Measurements from ENCODE around the gene LIPC. TPM values are rescaled to one million over a fixed set of nuclear protein-coding genes. Genes with fewer than 3 reads are reported as not detected.
A peak's percentile ranks its signal among the peaks of the same experiment; 100 is the strongest.

LIPC gene
- total RNA-seq, 1 experiment from 2014 or later = 0.55 TPM

DNA sequence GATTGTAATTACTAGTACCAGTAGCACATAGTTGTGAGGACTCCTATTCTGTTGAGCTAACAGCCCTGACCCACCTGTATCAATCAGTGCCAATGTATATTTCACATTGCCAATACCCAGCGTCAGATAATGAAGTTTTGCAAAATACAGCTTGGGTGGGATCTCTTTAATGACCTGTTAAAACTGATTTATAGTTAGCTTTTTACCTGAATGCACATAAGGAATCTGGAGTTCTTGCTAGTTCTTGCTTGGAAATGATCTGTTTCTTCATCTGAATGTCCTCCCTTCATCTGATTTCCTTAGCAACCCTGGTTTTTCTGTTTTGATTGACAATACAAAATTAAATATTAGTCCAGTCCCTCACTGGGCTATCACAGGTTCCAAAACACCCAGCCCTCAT is 62.8 kb downstream of the LIPC start:
- no peak for DNase-seq (ENCODE audit: low spot score)

- DNase-seq (ENCODE audit: low spot score) = no peak
These were observed 64.2 kb downstream of the LIPC start for GRCh38 chr15:58495891-58496408.

GRCh38 chr15:58497046-58497785 is 65.4 kb downstream of the LIPC start:
- no peak for DNase-seq (ENCODE audit: low spot score)

- peak; percentile 4 for DNase-seq (ENCODE audit: low spot score)
These were observed 67.2 kb downstream of the LIPC start for GRCh38 chr15:58498821-58499580.

DNA sequence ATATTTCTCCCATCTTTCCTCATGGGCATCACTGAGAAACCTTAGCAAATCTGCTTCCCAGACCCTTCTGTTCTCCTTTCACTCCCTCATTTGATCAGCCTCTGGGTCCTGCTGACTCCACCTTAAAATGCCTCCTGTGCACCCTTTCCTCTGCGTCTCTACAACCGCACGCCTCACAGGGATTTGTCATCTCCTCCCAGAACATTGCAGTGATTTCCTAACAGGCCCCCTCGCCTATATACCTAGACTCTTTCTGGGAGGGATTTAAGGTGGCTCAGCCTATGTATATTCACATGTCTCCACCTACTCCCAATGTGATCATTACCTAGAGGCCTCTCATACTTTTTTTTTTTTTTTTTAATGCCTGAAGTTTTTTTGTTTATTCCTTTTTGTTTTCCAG is 69.2 kb downstream of the LIPC start:
- no peak for DNase-seq (ENCODE audit: low spot score)

- DNase-seq (ENCODE audit: low spot score) = no peak
These were observed 69.9 kb downstream of the LIPC start for GRCh38 chr15:58501636-58502188.

- no peak for DNase-seq (ENCODE audit: low spot score)
These were observed 71.6 kb downstream of the LIPC start for GRCh38 chr15:58503139-58504027.

DNA sequence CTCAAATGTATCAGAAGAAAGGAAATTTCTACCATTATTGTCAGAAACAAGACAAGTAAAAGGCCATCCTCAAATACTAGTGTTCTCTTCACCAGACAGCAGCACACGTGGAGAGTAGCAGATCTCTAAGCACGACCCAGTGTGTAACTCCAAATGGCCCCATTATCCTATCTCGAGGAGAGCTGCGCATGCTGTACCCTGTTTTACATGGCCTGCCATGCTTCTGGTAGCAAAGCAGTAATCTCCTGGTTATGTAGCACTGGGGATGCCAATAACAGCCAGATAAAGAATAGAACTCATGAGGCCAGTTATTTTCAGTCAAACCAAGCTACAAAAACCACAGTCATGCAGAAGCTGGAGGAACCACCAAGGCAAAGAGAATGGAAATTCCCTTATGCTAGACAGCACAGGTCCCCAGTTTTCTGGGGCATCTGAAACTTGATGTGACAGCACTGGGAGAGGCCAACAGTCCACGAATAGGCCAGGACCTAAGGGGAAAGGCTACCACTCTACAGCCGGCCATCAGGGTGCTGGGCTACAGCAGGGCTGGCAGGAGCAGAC is 73.0 kb downstream of the LIPC start:
- no peak for DNase-seq (ENCODE audit: low spot score)

- peak; percentile 3 for DNase-seq (ENCODE audit: low spot score)
These were observed 73.8 kb downstream of the LIPC start for GRCh38 chr15:58505581-58505980.

- DNase-seq (ENCODE audit: low spot score) = no peak
These were observed 74.3 kb downstream of the LIPC start for GRCh38 chr15:58506064-58506490.

DNA sequence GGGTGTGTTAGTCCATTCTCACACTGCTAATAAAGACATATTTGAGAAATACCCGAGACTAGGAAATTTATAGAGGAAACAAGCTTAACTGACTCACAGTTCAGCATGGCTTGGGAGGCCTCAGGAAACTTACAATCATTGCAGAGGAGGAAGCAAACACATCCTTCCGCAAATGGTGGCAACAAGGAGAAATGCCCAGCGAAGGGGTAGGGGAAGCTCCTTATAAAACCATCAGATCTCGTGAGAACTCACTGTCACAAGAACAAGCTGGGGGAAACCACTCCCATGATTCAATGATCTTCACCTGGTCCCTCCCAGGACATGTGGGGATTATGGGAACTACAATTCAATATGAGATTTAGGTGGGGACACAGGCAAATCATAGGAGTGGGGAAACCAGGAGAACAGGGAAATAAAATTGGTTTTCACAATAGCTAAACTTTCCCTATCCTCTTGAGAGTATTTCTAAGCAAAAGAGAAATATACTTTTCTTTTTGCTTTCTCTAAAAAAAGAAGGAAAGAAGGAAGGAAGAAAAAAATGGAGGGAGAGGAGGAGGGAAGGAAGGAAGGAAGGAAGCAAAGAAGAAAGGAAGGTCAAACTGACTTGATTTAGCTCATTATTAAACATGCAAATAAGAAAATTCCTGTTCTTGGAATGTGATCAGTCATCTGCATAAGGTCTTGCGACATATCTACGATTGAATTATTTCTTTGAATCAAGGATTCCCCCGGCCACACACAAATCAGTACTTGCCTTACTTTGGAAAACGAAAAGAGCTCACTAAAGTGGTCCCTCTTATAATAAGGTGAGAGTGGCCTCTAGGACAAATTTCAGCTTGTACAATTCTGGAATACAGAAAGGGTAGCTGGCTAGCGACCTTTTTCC is 75.2 kb downstream of the LIPC start:
- no peak for DNase-seq (ENCODE audit: low spot score)

GRCh38 chr15:58509556-58509955 is 77.8 kb downstream of the LIPC start:
- no peak for DNase-seq (ENCODE audit: low spot score)

GRCh38 chr15:58510715-58511598 is 79.2 kb downstream of the LIPC start:
- peak; percentile 23 for DNase-seq (ENCODE audit: low spot score)

DNA sequence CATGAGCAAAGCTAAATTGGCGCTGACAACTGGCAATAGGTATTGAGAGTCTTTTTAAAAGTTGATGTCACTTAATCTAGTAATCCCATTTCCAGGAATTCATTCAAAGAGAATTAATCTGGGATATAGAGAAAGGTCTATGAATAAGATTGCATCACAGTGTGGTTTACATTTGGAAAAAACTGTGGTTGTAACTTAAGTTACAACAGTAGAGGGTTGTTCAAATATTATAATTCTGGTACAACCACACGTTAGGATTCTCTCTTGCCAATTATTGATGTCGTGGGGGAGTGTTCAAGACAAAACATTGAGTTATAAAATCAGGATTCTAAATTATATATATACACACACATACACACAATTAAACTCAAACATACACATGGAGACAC is 79.8 kb downstream of the LIPC start:
- no peak for DNase-seq (ENCODE audit: low spot score)

DNA sequence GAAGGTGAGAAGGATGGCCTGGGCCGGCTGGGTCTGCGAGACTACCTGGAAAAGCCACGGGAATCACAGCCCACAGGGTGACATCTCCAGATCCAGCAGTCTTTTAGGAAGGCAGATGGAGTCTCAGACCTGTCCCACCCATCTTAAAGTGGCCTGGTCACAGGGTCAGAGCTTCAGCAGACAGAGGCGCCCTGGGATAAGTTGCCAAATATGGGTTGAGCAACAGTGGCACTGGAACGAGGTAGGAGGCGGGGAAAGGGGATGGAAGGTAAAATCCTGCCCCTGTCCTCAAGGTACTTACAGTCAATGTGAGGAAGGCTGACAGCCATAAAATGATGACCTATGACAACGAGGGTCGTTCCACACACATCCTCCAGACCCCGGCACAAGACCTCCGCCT is 80.7 kb downstream of the LIPC start:
- no peak for DNase-seq (ENCODE audit: low spot score)

GRCh38 chr15:58513008-58513407 is 81.2 kb downstream of the LIPC start:
- DNase-seq (ENCODE audit: low spot score) = no peak

DNA sequence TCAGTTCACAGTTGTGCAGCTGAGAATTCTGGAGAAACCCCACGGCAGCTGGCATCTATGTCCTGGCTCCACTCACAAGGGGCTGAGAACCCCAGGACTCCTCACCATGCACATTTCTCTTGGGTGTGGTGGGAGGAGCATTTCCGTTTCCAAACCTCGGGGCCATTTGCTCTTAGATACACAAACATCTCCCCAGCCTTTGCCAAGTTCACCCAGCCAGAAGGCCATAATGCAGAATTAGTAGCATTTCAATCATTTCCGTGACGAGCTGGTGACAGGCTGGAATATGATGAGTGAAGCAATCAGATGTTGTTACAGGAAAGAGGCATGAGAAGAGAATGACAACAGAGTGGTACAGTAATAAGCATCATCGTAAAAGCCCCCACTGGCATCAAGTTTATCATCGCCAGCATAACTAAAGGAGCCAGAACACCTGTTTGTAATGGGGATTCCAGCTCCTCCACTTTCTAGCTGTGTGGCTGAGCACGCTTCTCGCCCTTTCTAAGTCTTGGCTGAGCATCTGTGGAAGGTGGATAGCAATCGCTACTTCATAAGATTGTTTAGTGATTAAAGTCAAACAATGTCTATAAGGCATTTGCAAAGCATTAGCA is 82.0 kb downstream of the LIPC start:
- no peak for DNase-seq (ENCODE audit: low spot score)

DNA sequence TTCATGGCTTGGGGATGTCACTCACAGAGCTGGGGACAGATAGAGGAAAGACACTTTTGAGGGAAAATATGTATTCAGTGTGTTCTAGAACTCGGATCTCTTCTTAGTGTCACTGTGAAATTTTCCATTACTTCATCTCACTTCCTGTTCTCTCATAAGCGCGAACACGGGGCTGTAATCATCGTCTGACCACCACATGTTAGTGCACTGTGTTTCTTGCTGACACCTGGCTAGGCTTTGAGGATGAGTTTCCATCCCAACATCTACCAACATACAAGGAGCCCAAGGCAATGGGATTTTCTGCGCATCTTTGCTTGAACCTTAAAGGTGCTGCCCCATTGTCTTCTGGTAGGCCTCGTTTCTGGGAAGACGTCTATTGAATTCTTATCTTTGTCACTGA is 84.0 kb downstream of the LIPC start:
- DNase-seq (ENCODE audit: low spot score) = no peak

- no peak for DNase-seq (ENCODE audit: low spot score)
These were observed 85.5 kb downstream of the LIPC start for GRCh38 chr15:58517252-58517681.
